Keratinocyte (primary cell): Measurements from ENCODE around the gene LAMA2. TPM values are rescaled to one million over a fixed set of nuclear protein-coding genes. Genes with fewer than 3 reads are reported as not detected.

Experiments used
- DNase-seq: peaks from one replicate; pipeline ENCODE4 v3.0.0-alpha.2; 2011; ENCODE audit warnings: low read depth, missing footprints, low spot score
- FAIRE-seq: peaks from 2 replicates; lab custom pipeline; 2011; peaks lifted over from hg19 to GRCh38; lab: Jason Lieb, UNC
- H2AFZ ChIP-seq: 2 replicates; pipeline ENCODE4 v1.6.0; 2012; ENCODE audit warnings: low read length, control low read depth, inconsistent platforms; ENCODE audit not compliant: control insufficient read depth
- H3K27ac ChIP-seq: 2 replicates; pipeline ENCODE4 v1.5.1; 2011; ENCODE audit warnings: low read length; ENCODE audit not compliant: control insufficient read depth, insufficient read depth
- H3K27me3 ChIP-seq: 3 replicates; pipeline ENCODE4 v1.6.0; 2011; ENCODE audit warnings: low read length; ENCODE audit not compliant: control insufficient read depth, insufficient read depth; ENCODE audit errors: extremely low read depth
- H3K36me3 ChIP-seq, 2 experiments: 2 replicates in 1 of 2; 3 replicates in 1 of 2; pipeline ENCODE4 v1.5.1; 2011; ENCODE audit warnings: low read length in 2 of 2, mild to moderate bottlenecking in 1 of 2; ENCODE audit not compliant: control insufficient read depth in 2 of 2, insufficient read depth in 2 of 2; ENCODE audit errors: extremely low read depth in 1 of 2
- H3K4me1 ChIP-seq: 3 replicates; pipeline ENCODE4 v1.5.1; 2011; ENCODE audit warnings: low read length; ENCODE audit not compliant: control insufficient read depth, insufficient read depth; ENCODE audit errors: extremely low read depth
- H3K4me2 ChIP-seq: 3 replicates; pipeline ENCODE4 v1.6.0; 2011; ENCODE audit warnings: low read depth, low read length; ENCODE audit not compliant: control insufficient read depth, insufficient read depth; ENCODE audit errors: extremely low read depth
- H3K4me3 ChIP-seq, 3 experiments: fragments of 200-600 bp in 1 of 3; sonication (generic) in 1 of 3; 2 replicates in 2 of 3; 3 replicates in 1 of 3; pipeline ENCODE4 v1.5.1; 2011 to 2016; ENCODE audit warnings: low read length in 3 of 3, mild to moderate bottlenecking in 3 of 3, control low read depth in 2 of 3, inconsistent platforms in 1 of 3, low read depth in 1 of 3, mixed read lengths in 1 of 3, mixed run types in 1 of 3, moderate library complexity in 1 of 3; ENCODE audit not compliant: control insufficient read depth in 2 of 3, insufficient read depth in 2 of 3; ENCODE audit errors: extremely low read depth in 1 of 3
- H3K79me2 ChIP-seq: 2 replicates; pipeline ENCODE4 v1.6.0; 2012; ENCODE audit warnings: low read length; ENCODE audit not compliant: control insufficient read depth, insufficient read depth
- H3K9ac ChIP-seq: 3 replicates; pipeline ENCODE4 v1.6.0; 2011; ENCODE audit warnings: low read length; ENCODE audit not compliant: control insufficient read depth, insufficient read depth; ENCODE audit errors: extremely low read depth
- H3K9me1 ChIP-seq: 3 replicates; pipeline ENCODE4 v1.6.0; 2011; ENCODE audit warnings: low read length; ENCODE audit not compliant: control insufficient read depth, insufficient read depth; ENCODE audit errors: extremely low read depth
- H3K9me3 ChIP-seq: 2 replicates; pipeline ENCODE4 v1.5.1; 2012; ENCODE audit warnings: low read depth, low read length; ENCODE audit not compliant: control insufficient read depth
- H4K20me1 ChIP-seq: 3 replicates; pipeline ENCODE4 v1.6.0; 2011; ENCODE audit warnings: low read length; ENCODE audit not compliant: control insufficient read depth, insufficient read depth; ENCODE audit errors: extremely low read depth
- EZH2 ChIP-seq: IDR thresholded peaks from one replicate; pipeline ENCODE4 v1.6.1; 2012; ENCODE audit warnings: inconsistent platforms, mild to moderate bottlenecking, low read length, moderate library complexity
- dilution Hi-C: fragments of 300-500 bp; cut with MboI; formaldehyde crosslinking; loops from one replicate; pipeline ENCODE4 v1.7.0; 2020; ENCODE audit warnings: low sequenced_read_pairs; ENCODE audit not compliant: extremely low pct_ligation_motif_present
- polyA plus RNA-seq, 5 experiments: library from polyadenylated mRNA; depleted of rRNA in 3 of 5; stranded (reverse) in 3 of 5; stranded (forward) in 1 of 5; unstranded in 1 of 5; fragments of >200 nt; gene quantifications; 1 replicate in 1 of 5; 2 replicates in 3 of 5; 3 replicates in 1 of 5; pipeline versions ENCODE4 v1.2.1 to v1.2.3, GENCODE V29; 2011 to 2012; ENCODE audit warnings: missing spikeins in 2 of 5, low read depth in 1 of 5, low replicate concordance in 1 of 5
- TF ChIP-seq, protein P1 (sequence below), 3 experiments: IDR thresholded peaks in 1 of 3; conservative IDR thresholded peaks in 1 of 3; optimal IDR thresholded peaks in 1 of 3; 2 replicates in 2 of 3; 3 replicates in 1 of 3; pipeline versions ENCODE3 to v1.5.1; 2011; ENCODE audit warnings: low read length in 3 of 3, mild to moderate bottlenecking in 3 of 3, moderate library complexity in 2 of 3, control low read depth in 1 of 3, inconsistent platforms in 1 of 3; ENCODE audit not compliant: insufficient read depth in 2 of 3; ENCODE audit errors: extremely low read depth in 1 of 3

LAMA2 gene
- polyA plus RNA-seq, 1 donor (not counting 4 experiments of a cell fraction or from before 2014, with no cell fraction given): 1.4 TPM

DNA sequence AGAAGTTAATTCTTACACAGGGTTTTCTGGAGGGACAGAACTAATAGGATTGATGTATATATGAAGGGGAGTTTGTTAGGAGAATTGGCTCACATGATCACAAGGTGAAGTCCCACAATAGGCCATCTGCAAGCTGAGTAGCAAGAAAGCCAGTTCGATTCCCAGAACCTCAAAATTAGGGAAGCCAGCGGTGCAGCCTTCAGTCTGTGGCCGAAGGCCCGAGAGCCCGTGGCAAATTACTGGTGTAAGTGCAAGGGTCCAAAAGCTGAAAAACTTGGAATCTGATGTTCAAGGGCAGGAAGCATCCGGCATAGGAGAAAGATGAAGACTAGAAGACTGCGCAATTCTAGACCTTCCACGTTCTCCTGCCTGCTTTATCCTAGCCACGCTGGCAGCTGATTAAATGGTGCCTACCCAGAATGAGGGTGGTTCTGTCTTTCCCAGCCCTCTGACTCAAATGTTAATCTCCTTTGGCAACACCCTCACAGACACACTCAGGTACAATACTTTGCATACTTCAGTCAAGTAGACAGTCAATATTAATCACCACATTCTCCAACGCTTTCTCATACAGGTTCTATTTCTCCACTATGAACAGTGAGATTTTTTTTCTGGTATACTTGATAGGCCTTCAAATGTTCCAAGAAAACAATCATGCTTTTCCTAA, 357.0 kb downstream of the LAMA2 start:
- DNase-seq: peak; percentile 19
- no peaks in the 10 kb centered on the region for H3K9me1 ChIP-seq
- H2AFZ ChIP-seq: peak overlapping the region; percentile 51
- H3K4me1 ChIP-seq: peaks cover 12% of the 10 kb centered on the region
- FAIRE-seq: peak; percentile 84
- no peaks in the 10 kb centered on the region for H3K36me3 ChIP-seq
- no peaks in the 10 kb centered on the region for H3K79me2 ChIP-seq
- no peaks in the 10 kb centered on the region for H3K9me3 ChIP-seq
- H3K4me2 ChIP-seq: peak overlapping the region; percentile 50
- TF ChIP-seq, protein P1, sequence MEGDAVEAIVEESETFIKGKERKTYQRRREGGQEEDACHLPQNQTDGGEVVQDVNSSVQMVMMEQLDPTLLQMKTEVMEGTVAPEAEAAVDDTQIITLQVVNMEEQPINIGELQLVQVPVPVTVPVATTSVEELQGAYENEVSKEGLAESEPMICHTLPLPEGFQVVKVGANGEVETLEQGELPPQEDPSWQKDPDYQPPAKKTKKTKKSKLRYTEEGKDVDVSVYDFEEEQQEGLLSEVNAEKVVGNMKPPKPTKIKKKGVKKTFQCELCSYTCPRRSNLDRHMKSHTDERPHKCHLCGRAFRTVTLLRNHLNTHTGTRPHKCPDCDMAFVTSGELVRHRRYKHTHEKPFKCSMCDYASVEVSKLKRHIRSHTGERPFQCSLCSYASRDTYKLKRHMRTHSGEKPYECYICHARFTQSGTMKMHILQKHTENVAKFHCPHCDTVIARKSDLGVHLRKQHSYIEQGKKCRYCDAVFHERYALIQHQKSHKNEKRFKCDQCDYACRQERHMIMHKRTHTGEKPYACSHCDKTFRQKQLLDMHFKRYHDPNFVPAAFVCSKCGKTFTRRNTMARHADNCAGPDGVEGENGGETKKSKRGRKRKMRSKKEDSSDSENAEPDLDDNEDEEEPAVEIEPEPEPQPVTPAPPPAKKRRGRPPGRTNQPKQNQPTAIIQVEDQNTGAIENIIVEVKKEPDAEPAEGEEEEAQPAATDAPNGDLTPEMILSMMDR (optimal IDR thresholded peaks at IDR 0.05 in 1 of 3, IDR thresholded peaks at IDR 0.05 in 1 of 3, conservative IDR thresholded peaks at IDR 0.05 in 1 of 3; ENCODE audit: extremely low read depth in 1 of 3, insufficient read depth in 2 of 3, low read length in 3 of 3): no peak
- TF ChIP-seq EZH2: no peak
- no peaks in the 10 kb centered on the region for H4K20me1 ChIP-seq
- H3K9ac ChIP-seq: no peak overlapping the region
- no peaks in the 10 kb centered on the region for H3K27me3 ChIP-seq
- H3K4me3 ChIP-seq: no peak overlapping the region
- no peak overlapping the region for H3K27ac ChIP-seq
- dilution Hi-C loops: no loop called here

DNA sequence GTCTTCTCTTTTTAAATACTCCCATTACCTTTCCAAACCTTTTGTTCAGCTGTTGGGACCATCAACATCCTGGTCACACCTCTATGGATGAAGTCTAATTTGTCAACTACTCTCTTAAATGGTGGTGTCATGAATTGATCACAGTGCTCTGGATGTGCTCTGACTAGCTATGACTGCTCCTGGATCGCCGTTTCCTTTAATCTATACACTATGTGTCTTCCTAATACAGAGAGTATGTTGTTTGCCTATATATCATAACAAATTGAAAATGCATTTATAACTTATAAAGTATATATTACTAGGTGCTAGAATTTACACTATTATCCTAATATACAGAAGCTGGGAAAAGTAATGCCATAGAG, 357.5 kb downstream of the LAMA2 start:
- DNase-seq (no peak), FAIRE-seq (peak; percentile 17)
- dilution Hi-C loops: no loop called here

More for the DNA sequence above, 357.5 kb downstream of the LAMA2 start:
- Histone ChIP-seq H3K9ac (no peak overlapping the region), H3K4me1 (peaks cover 12% of the 10 kb centered on the region), H2AFZ (peak overlapping the region; percentile 51), H3K4me3 (no peak overlapping the region), H3K36me3 (no peaks in the 10 kb centered on the region), H4K20me1 (no peaks in the 10 kb centered on the region), H3K27me3 (no peaks in the 10 kb centered on the region), H3K4me2 (peak overlapping the region; percentile 50), H3K79me2 (no peaks in the 10 kb centered on the region), H3K9me1 (no peaks in the 10 kb centered on the region), H3K27ac (no peak overlapping the region), H3K9me3 (no peaks in the 10 kb centered on the region)
- no peak for TF ChIP-seq EZH2
- TF ChIP-seq, protein P1 (optimal IDR thresholded peaks at IDR 0.05 in 1 of 3, IDR thresholded peaks at IDR 0.05 in 1 of 3, conservative IDR thresholded peaks at IDR 0.05 in 1 of 3; ENCODE audit: extremely low read depth in 1 of 3, insufficient read depth in 2 of 3, low read length in 3 of 3): no peak
